ENCODE results near the gene SNAPC2.
"Not testable (repeated sequence)": the region's sequence is repeated elsewhere in the genome, so short reads cannot be mapped to it uniquely, and the experiment has no call there.

The SNAPC2 gene

DNA sequence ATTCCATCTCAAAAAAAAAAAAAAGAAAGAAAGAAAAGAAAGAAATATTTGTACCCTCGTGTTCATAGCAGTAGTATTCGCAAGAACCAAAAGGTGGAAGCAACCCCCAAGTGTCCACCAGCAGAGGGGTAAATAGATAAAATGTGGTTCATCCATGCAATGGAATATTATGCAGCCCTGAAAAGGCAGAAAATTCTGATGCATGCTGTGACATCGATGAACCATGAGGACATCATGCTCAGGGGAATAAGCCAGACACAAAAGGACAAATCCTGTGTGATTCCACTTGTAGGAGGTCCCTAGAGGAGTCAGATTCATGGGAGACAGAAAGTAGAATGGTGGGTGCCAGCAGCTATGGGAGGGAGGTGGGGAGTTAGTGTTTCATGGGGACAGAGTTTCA lies 38.2 kb upstream of the SNAPC2 start:
- no peak for TF ChIP-seq ZNF274 (IDR thresholded peaks at IDR 0.05; ENCODE audit: low read depth, low read length)
- H3K4me3 ChIP-seq (ENCODE audit: low read length) = no peak overlapping the region

- no peak overlapping the region for H3K4me3 ChIP-seq (ENCODE audit: low read length)
- TF ChIP-seq ZNF274 (IDR thresholded peaks at IDR 0.05; ENCODE audit: low read depth, low read length) = no peak
Measured at GRCh38 chr19:7883105-7883504, 37.0 kb upstream of the SNAPC2 start.

DNA sequence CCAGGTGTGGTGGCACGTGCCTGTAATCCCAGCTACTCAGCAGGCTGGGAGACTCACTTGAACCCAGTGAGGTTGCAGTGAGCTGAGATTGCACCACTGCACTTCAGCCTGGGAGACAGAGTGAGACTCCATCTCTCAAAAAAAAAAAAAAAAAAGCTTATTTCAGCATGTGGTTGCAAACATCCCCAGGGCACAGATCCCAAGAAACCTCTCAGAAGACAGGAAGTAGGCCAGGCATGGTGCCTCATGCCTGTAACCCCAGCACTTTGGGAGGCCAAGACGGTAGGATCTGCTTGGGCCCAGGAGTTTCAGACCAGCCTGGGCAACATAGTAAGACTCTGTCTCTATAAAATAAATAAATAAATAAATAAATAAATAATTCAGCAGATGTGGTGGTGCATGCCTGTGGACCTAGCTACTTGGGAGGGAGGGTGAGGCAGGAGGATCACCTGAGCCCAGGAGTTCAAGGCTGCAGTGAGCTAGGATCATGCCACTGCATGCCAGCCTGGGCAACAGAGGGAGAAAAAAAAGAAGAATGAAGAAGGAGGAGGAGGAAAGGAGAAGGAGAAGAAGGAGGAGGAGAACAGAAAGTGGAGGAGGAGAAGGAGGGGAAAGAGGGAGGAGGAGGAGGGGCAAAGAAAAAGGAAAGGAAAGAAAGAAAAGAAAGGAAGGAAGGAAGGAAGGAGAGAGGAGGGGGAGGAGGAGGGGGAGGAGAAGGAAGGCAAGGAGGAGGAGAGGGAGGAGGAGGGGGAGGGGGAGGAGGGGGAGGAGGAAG lies 36.2 kb upstream of the SNAPC2 start:
- TF ChIP-seq ZNF274 (IDR thresholded peaks at IDR 0.05; ENCODE audit: low read depth, low read length) = no peak
- H3K4me3 ChIP-seq (ENCODE audit: low read length) = no peak overlapping the region

- H3K4me3 ChIP-seq (ENCODE audit: low read length) = no peak overlapping the region
- TF ChIP-seq ZNF274 (IDR thresholded peaks at IDR 0.05; ENCODE audit: low read depth, low read length) = no peak
Measured at GRCh38 chr19:7885818-7886217, 34.3 kb upstream of the SNAPC2 start.

DNA sequence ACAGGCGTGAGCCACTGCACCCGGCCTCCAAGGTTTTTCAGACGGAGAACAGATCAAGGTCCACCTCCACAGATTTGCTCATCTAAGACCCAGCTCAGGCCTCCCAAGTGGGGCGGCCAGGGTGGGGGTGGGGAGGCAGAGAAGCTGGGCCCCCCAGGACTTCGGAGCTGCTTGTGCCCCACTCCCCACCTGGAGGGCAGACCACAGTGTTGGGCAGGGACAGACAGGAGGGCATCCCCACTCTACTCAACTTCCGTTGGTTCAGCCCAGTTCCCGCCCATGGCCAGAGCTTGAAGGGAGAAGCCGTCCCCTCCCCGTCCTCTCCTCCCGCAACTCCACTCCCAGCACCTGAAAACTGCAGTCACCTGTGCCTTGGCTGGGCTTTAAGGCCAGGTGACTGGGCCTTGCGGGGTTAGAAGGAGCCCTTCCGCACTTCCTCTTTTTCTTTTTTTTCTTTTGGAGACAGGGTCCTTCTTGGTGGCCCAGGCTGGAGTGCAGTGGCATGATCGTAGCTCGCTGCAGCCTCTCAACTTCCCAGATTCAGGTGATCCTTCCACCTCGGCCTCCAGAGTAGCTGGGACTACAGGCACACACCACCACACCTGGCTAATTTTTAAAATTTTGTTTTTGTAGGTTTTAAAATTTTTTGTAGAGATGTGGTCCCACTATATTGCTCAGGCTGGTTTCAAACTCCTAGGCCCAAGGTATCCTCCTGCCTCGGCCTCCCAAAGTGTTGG lies 32.6 kb upstream of the SNAPC2 start:
- H3K4me3 ChIP-seq (ENCODE audit: low read length) = no peak overlapping the region
- no peak for TF ChIP-seq ZNF274 (IDR thresholded peaks at IDR 0.05; ENCODE audit: low read depth, low read length)

DNA sequence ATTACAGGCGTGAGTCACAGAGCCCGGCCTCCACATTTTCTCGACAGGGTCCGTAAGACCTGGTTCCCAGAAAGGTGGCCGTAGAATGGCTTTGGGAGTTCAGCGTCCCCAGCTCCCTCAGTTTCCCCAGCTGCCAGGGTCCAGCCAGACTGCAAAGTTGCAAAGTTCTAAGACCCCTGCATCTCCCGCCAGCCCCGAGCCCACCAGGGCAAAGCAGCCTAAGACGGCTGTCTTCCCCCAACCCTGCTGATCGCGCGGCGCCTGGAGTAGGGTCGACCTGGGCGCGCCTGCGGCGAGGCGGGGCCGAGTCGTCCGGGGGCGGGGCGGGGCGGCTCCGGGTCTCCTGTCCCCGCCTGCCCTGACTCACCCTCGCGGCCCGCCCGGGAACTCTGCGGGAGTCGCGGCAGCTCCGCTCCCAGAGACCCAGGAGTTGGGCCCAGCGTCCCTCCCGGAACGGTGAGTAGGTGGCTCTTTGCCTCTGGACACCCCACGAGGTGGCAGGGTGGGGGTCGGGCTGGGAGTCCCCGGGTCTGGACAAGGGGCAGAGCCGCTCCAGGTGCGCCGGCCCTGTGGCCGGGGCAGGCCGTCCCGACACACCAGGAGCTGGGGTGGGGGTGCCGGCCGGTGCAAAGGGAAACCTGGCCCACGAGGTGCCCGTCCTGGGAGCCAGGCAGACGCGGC lies 31.9 kb upstream of the SNAPC2 start, which contains the start of gene LRRC8E:
TSS of gene LRRC8E (plus strand) at position 366 of the 681 bp plus-strand sequence. CDS start 7,094 bp downstream, outside the sequence.
- no peak for TF ChIP-seq ZNF274 (IDR thresholded peaks at IDR 0.05; ENCODE audit: low read depth, low read length)
- no peak within 1 kb of the TSS for H3K4me3 ChIP-seq (ENCODE audit: low read length)

- no peak overlapping the region for H3K4me3 ChIP-seq (ENCODE audit: low read length)
- TF ChIP-seq ZNF274 (IDR thresholded peaks at IDR 0.05; ENCODE audit: low read depth, low read length) = no peak
Measured at GRCh38 chr19:7888826-7889217, 31.3 kb upstream of the SNAPC2 start.

DNA sequence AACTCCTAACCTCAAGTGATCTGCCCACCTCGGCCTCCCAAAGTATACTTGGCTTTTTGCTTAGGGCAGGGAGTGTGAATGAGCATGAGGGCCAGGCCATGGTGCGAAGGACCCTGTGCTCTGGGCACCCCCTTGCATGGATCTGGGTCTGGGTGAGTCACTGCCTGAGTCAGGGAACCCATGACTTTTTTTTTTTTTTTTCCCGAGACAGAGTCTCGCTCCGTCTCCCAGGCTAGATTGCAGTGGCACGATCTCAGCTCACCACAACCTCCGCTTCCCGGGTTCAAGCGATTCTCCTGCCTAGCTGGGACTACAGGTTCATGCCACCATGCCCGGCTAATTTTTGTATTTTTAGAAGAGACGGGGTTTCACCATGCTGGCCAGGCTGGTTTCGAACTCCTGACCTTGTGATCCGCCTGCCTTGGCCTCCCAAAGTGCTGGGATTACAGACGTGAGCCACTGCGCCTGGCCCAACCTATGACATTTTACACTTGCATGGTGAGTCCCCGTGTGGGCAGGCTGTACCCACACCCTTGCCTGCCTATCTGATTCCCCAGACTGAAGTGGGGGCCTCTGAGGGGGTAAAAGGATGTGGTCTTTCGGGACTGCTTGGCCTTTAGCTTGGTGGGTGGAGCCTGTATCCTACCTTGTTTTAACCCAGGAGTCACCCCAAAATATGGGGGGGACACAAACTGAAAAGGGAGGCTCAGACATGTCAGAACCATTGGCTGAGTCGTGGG lies 26.6 kb upstream of the SNAPC2 start:
- H3K4me3 ChIP-seq (ENCODE audit: low read length) = not testable (repeated sequence)

- no peak for TF ChIP-seq ZNF274 (IDR thresholded peaks at IDR 0.05; ENCODE audit: low read depth, low read length)
- H3K4me3 ChIP-seq (ENCODE audit: low read length) = no peak overlapping the region
Measured at GRCh38 chr19:7894612-7895309, 25.4 kb upstream of the SNAPC2 start.

DNA sequence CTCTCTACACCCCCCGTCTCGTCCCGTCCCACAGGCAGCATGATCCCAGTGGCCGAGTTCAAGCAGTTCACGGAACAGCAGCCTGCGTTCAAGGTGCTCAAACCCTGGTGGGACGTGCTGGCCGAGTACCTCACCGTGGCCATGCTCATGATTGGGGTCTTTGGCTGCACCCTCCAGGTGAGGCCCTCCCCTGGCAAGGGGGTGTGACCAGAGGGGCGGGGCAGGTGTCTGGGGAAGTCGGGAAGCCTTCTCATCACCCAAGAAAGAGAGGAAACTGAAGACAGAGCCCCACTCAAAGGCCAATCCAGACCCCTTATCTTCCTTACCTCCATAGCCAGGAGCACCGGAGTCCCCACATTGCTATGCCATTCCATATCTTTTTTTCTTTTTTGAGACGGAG lies 24.6 kb upstream of the SNAPC2 start:
- H3K4me3 ChIP-seq (ENCODE audit: low read length) = no peak overlapping the region
- TF ChIP-seq ZNF274 (IDR thresholded peaks at IDR 0.05; ENCODE audit: low read depth, low read length) = no peak

- no peak overlapping the region for H3K4me3 ChIP-seq (ENCODE audit: low read length)
- no peak for TF ChIP-seq ZNF274 (IDR thresholded peaks at IDR 0.05; ENCODE audit: low read depth, low read length)
Measured at GRCh38 chr19:7897292-7897691, 22.8 kb upstream of the SNAPC2 start.

DNA sequence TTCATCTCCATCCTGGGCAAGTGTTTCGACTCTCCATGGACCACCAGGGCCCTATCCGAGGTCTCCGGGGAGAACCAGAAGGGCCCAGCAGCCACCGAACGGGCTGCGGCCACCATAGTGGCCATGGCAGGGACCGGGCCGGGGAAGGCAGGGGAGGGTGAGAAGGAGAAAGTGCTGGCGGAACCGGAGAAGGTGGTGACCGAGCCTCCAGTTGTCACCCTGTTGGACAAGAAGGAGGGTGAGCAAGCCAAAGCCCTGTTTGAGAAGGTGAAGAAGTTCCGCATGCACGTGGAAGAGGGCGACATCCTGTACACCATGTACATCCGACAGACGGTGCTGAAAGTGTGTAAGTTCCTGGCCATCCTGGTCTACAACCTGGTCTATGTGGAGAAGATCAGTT lies 21.2 kb upstream of the SNAPC2 start:
- TF ChIP-seq ZNF274 (IDR thresholded peaks at IDR 0.05; ENCODE audit: low read depth, low read length) = no peak
- H3K4me3 ChIP-seq (ENCODE audit: low read length) = no peak overlapping the region

- no peak for TF ChIP-seq ZNF274 (IDR thresholded peaks at IDR 0.05; ENCODE audit: low read depth, low read length)
- no peak overlapping the region for H3K4me3 ChIP-seq (ENCODE audit: low read length)
Measured at GRCh38 chr19:7899751-7900378, 20.3 kb upstream of the SNAPC2 start.
